Measurements from ENCODE around the gene STX2.

DNA sequence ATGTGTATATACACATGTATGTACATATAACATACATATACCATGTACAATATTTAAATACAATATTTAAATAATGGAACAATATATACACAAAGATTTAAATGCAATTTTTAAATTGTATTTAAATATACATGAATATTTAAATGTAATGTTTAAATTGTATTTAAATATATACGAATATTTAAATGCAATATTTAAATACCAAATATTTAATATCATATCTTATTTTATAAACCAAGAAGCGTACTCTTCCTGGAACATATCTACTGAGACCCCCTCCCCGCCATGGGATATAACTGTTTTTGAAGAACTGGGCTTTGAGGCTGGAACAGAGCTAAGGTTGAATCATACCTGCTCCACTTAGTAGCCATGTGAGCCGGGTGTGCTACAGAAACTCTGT, 93.1 kb downstream of the STX2 start:
- TF ChIP-seq, protein P1, sequence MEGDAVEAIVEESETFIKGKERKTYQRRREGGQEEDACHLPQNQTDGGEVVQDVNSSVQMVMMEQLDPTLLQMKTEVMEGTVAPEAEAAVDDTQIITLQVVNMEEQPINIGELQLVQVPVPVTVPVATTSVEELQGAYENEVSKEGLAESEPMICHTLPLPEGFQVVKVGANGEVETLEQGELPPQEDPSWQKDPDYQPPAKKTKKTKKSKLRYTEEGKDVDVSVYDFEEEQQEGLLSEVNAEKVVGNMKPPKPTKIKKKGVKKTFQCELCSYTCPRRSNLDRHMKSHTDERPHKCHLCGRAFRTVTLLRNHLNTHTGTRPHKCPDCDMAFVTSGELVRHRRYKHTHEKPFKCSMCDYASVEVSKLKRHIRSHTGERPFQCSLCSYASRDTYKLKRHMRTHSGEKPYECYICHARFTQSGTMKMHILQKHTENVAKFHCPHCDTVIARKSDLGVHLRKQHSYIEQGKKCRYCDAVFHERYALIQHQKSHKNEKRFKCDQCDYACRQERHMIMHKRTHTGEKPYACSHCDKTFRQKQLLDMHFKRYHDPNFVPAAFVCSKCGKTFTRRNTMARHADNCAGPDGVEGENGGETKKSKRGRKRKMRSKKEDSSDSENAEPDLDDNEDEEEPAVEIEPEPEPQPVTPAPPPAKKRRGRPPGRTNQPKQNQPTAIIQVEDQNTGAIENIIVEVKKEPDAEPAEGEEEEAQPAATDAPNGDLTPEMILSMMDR (IDR thresholded peaks at IDR 0.05) = no peak
- no peak for TF ChIP-seq POLR2A (IDR thresholded peaks at IDR 0.05)

All from lower leg skin (tissue), 3 donors.